Thyroid gland (tissue), 4 donors: ENCODE measurements around the gene GRIA1. TPM values are rescaled to one million over a fixed set of nuclear protein-coding genes. Genes with fewer than 3 reads are reported as not detected.
"Not testable (repeated sequence)": the region's sequence is repeated elsewhere in the genome, so short reads cannot be mapped to it uniquely, and the experiment has no call there.

Experiments used
- DNase-seq, 2 donors: peaks; one replicate each; pipeline ENCODE4 v3.0.0-alpha.2; 2019
- H3K27ac ChIP-seq, 3 donors: fragments of 200-600 bp; sonication (generic); 1 replicate in 2 of 3; 2 replicates in 1 of 3; pipeline ENCODE4 v1.5.1; 2016 to 2019; ENCODE audit warnings: mild to moderate bottlenecking in 1 of 3, moderate library complexity in 1 of 3
- H3K27me3 ChIP-seq: fragments of 200-600 bp; sonication (generic); one replicate; pipeline ENCODE4 v1.5.1; 2019
- H3K36me3 ChIP-seq, 2 donors: fragments of 200-600 bp; sonication (generic); one replicate each; pipeline ENCODE4 v1.5.1; 2016 to 2019
- H3K4me1 ChIP-seq, 2 donors: fragments of 200-600 bp; sonication (generic); one replicate each; pipeline ENCODE4 v1.5.1; 2017 to 2019
- H3K4me3 ChIP-seq, 3 donors: fragments of 200-600 bp; sonication (generic); replicated peaks in 1 of 3; 1 replicate in 2 of 3; 2 replicates in 1 of 3; pipeline ENCODE4 v1.5.1; 2016; ENCODE audit warnings: mild to moderate bottlenecking in 1 of 3
- H3K9me3 ChIP-seq: fragments of 200-600 bp; sonication (generic); one replicate; pipeline ENCODE4 v1.5.1; 2017
- POLR2A ChIP-seq, 2 donors: fragments of 450-650 bp; IDR thresholded peaks; one replicate each; pipeline ENCODE4 v1.6.1; 2017; ENCODE audit warnings: antibody characterized with exemption in 2 of 2, mild to moderate bottlenecking in 2 of 2, moderate library complexity in 1 of 2
- WGBS, 2 donors: methylation state at CpG; one replicate each; pipeline ENCODE4 v1.1.5; 2017; 5-methylcytosine and 5-hydroxymethylcytosine counted together
- intact Hi-C: fragments of 100-400 bp; cut with DNase I; formaldehyde crosslinking; loops from one replicate; pipeline ENCODE4 v1.15.1; 2023
- small RNA-seq: library from RNA; depleted of rRNA; stranded (forward); fragments of <200 nt; gene quantifications from one replicate; pipeline ENCODE3, GENCODE V24; 2016
- total RNA-seq, 4 donors: library from RNA; depleted of rRNA; stranded (reverse); fragments of >200 nt; gene quantifications; one replicate each; pipeline ENCODE4 v1.2.3, GENCODE V29; 2016
- TF ChIP-seq, protein P1 (sequence below), 6 experiments: fragments of 200-600 bp in 3 of 6; fragments of 450-650 bp in 3 of 6; sonication (generic) in 3 of 6; IDR thresholded peaks; one replicate each; pipeline ENCODE4 v1.5.1; 2016 to 2019; ENCODE audit warnings: antibody characterized with exemption in 6 of 6, mild to moderate bottlenecking in 2 of 6, inconsistent platforms in 1 of 6, moderate library complexity in 1 of 6

Gene GRIA1
- total RNA-seq, 4 donors from 2014 or later = 0.21 to 2.6 (median 0.79) TPM

- Histone ChIP-seq H3K27me3 (no peaks in the 10 kb centered on the region), H3K36me3 (no peaks in the 10 kb centered on the region), H3K4me1 (no peaks in the 10 kb centered on the region), H3K4me3 (no peak overlapping the region), H3K27ac (no peak overlapping the region), H3K9me3 (no peaks in the 10 kb centered on the region)
- WGBS, 2 donors = 63 to 72% methylated on average over 2 of the region's 2 CpGs
- no peak for DNase-seq
- intact Hi-C loops = no loop called here
- no peak for TF ChIP-seq POLR2A (IDR thresholded peaks at IDR 0.05)
- TF ChIP-seq, protein P1, sequence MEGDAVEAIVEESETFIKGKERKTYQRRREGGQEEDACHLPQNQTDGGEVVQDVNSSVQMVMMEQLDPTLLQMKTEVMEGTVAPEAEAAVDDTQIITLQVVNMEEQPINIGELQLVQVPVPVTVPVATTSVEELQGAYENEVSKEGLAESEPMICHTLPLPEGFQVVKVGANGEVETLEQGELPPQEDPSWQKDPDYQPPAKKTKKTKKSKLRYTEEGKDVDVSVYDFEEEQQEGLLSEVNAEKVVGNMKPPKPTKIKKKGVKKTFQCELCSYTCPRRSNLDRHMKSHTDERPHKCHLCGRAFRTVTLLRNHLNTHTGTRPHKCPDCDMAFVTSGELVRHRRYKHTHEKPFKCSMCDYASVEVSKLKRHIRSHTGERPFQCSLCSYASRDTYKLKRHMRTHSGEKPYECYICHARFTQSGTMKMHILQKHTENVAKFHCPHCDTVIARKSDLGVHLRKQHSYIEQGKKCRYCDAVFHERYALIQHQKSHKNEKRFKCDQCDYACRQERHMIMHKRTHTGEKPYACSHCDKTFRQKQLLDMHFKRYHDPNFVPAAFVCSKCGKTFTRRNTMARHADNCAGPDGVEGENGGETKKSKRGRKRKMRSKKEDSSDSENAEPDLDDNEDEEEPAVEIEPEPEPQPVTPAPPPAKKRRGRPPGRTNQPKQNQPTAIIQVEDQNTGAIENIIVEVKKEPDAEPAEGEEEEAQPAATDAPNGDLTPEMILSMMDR (IDR thresholded peaks at IDR 0.05) = no peak
These were observed 341.5 kb downstream of the GRIA1 start for GRCh38 chr5:153831973-153832372.

DNA sequence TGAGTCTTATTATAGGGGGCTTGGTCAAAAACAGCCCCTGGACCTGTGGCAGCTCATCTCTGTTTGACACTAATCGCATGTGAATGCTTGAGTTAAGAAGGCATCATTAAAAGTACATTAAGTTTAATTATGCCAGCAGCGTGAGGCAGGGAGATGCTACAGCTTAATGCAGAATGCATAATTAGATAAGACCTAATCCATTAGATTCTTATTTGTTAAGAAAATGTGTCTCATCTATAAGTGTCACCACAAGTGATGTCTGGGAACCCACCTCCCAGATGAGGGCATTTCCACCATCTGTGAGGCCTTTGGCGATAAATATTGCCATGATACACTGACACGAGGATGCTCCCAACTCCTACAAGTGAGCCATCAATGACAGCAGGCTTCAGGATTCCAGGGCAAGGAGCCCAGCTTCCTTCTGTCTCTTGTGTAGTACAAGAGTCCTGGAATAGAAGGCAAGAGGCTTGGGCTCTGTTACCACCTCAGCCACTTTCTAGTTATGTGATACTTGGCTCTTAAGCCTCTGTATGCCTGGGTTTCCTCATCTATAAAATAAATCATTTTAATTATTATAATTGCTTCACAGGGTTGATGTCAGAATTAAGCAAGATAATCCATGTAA lies 345.5 kb downstream of the GRIA1 start:
- 87% methylated on average over 4 of the region's 4 CpGs for WGBS, 2 donors
- DNase-seq = no peak
- Histone ChIP-seq H3K27me3 (no peaks in the 10 kb centered on the region), H3K4me3 (no peak overlapping the region), H3K27ac (no peak overlapping the region), H3K9me3 (no peaks in the 10 kb centered on the region), H3K36me3 (no peaks in the 10 kb centered on the region), H3K4me1 (no peaks in the 10 kb centered on the region)
- no peak for TF ChIP-seq POLR2A (IDR thresholded peaks at IDR 0.05)
- TF ChIP-seq, protein P1 (IDR thresholded peaks at IDR 0.05) = no peak
- intact Hi-C loops = no loop called here

DNA sequence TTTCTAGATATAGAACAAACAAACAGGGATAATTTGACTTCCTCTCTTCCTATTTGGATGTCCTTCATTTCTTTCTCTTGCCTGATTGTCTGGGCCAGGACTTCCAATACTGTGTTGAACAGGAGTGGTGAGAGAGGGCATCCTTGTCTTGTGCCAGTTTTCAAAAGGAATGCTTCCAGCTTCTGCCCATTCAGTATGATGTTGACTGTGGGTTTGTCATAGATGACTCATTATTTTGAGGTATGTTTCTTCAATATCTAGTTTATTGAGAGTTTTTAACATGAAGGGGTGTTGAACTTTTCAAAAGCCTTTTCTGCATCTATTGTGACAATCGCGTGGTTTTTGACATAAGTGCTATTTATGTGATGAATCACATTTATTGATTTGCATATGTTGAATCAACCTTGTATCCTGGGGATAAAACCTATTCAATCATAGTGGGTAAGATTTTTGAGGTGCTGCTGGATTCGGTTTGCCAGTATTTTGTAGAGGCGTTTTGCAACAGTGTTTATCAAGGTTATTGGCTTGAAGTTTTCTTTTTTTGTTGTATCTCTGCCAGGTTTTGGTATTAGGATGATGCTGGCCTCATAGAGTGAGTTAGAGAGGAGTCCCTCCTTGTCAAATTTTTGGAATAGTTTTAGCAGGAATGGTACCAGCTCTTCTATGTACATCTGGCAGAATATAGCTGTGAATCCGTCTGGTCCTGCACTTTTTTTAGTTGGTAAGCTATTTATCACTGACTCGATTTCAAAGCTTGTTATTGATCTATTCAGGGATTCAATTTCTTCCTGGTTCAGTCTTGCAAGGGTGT lies 359.0 kb downstream of the GRIA1 start:
- H3K4me1 ChIP-seq, intact Hi-C loops, H3K4me3 ChIP-seq, H3K27me3 ChIP-seq, H3K36me3 ChIP-seq, DNase-seq, H3K27ac ChIP-seq, H3K9me3 ChIP-seq: not testable (repeated sequence)
- 86% methylated on average over 6 of the region's 6 CpGs for WGBS, 2 donors

GRCh38 chr5:153860195-153860886 lies 369.9 kb downstream of the GRIA1 start:
- Histone ChIP-seq H3K36me3 (no peaks in the 10 kb centered on the region), H3K9me3 (no peaks in the 10 kb centered on the region), H3K4me3 (no peak overlapping the region), H3K27ac (no peak overlapping the region), H3K4me1 (no peaks in the 10 kb centered on the region), H3K27me3 (no peaks in the 10 kb centered on the region)
- 76 to 79% methylated on average over 4 of the region's 4 CpGs for WGBS, 2 donors
- intact Hi-C loops = no loop called here
- no peak for TF ChIP-seq POLR2A (IDR thresholded peaks at IDR 0.05)
- TF ChIP-seq, protein P1 (IDR thresholded peaks at IDR 0.05) = no peak
- DNase-seq = no peak

GRCh38 chr5:153862906-153863305 lies 372.4 kb downstream of the GRIA1 start:
- intact Hi-C loops, DNase-seq: not testable (repeated sequence)

More at GRCh38 chr5:153862906-153863305, 372.4 kb downstream of the GRIA1 start:
- not testable (repeated sequence) for H3K9me3 ChIP-seq, H3K27ac ChIP-seq, H3K4me3 ChIP-seq, H3K27me3 ChIP-seq, H3K36me3 ChIP-seq, H3K4me1 ChIP-seq
- 64 to 65% methylated on average over 5 of the region's 5 CpGs for WGBS, 2 donors

Small RNAs within 50 kb of the gene (small RNA-seq; reads per million reads assigned to genes)
- gene RN7SL177P = not detected
